ENCODE measurements around the gene ZDHHC14.

ZDHHC14 gene

GRCh38 chr6:157659536-157660271 is 278.7 kb downstream of the ZDHHC14 start (continued):
- no peak for TF ChIP-seq CREB5 (CRISPR knock-in tag; IDR thresholded peaks at IDR 0.05; ENCODE audit: low read depth)

- no peak for TF ChIP-seq ZNF565 (CRISPR knock-in tag; conservative IDR thresholded peaks at IDR 0.05; ENCODE audit: low read depth)
- TF ChIP-seq TSHZ2 (CRISPR knock-in tag; IDR thresholded peaks at IDR 0.05): no peak
- TF ChIP-seq ZC3H10 (CRISPR knock-in tag; IDR thresholded peaks at IDR 0.05): no peak
- TF ChIP-seq OSR1 (CRISPR knock-in tag; IDR thresholded peaks at IDR 0.05): no peak
- no peak for TF ChIP-seq ZNF70 (CRISPR knock-in tag; IDR thresholded peaks at IDR 0.05)
- TF ChIP-seq ZFP30 (CRISPR knock-in tag; IDR thresholded peaks at IDR 0.05): no peak
- TF ChIP-seq ARNTL (CRISPR knock-in tag; IDR thresholded peaks at IDR 0.05; ENCODE audit: borderline replicate concordance, low read depth): no peak
- ATAC-seq: no peak
Observed at GRCh38 chr6:157660414-157660813, 279.4 kb downstream of the ZDHHC14 start.

GRCh38 chr6:157661652-157662051 is 280.7 kb downstream of the ZDHHC14 start:
- TF ChIP-seq RARB (CRISPR knock-in tag; IDR thresholded peaks at IDR 0.05) (no peak), CSDC2 (CRISPR knock-in tag; IDR thresholded peaks at IDR 0.05) (no peak), ZNF8 (CRISPR knock-in tag; IDR thresholded peaks at IDR 0.05) (no peak), ZNF70 (CRISPR knock-in tag; IDR thresholded peaks at IDR 0.05) (no peak), TOX (CRISPR knock-in tag; IDR thresholded peaks at IDR 0.05; ENCODE audit: borderline replicate concordance) (no peak), POU6F1 (CRISPR knock-in tag; IDR thresholded peaks at IDR 0.05; ENCODE audit: borderline replicate concordance, low read depth) (no peak), PATZ1 (CRISPR knock-in tag; IDR thresholded peaks at IDR 0.05; ENCODE audit: borderline replicate concordance) (no peak), TCF4 (CRISPR knock-in tag; IDR thresholded peaks at IDR 0.05; ENCODE audit: borderline replicate concordance) (no peak), PPARA (CRISPR knock-in tag; IDR thresholded peaks at IDR 0.05; ENCODE audit: borderline replicate concordance) (no peak), ZC3H10 (CRISPR knock-in tag; IDR thresholded peaks at IDR 0.05) (no peak), CREB5 (CRISPR knock-in tag; IDR thresholded peaks at IDR 0.05; ENCODE audit: low read depth) (no peak), ZFP30 (CRISPR knock-in tag; IDR thresholded peaks at IDR 0.05) (no peak), BACH2 (CRISPR knock-in tag; IDR thresholded peaks at IDR 0.05; ENCODE audit: borderline replicate concordance) (no peak), CSRNP3 (CRISPR knock-in tag; IDR thresholded peaks at IDR 0.05) (no peak), ZFP3 (CRISPR knock-in tag; IDR thresholded peaks at IDR 0.05) (no peak), SNAI2 (CRISPR knock-in tag; IDR thresholded peaks at IDR 0.05) (no peak), OSR1 (CRISPR knock-in tag; IDR thresholded peaks at IDR 0.05) (no peak), ZNF565 (CRISPR knock-in tag; conservative IDR thresholded peaks at IDR 0.05; ENCODE audit: low read depth) (no peak)
- ATAC-seq: no peak

Data from SK-N-SH treated with all-trans-retinoic acid at 6 μM for 48 hours (cell line).